Spleen (tissue), 11 donors: ENCODE data around the gene C10orf90. TPM values are rescaled to one million over a fixed set of nuclear protein-coding genes. Genes with fewer than 3 reads are reported as not detected.

ENCODE experiments used
- DNase-seq: peaks from one replicate; pipeline ENCODE4 v3.0.0-alpha.2; 2020
- H3K27ac ChIP-seq, 8 donors: fragments of 200-600 bp; sonication (generic) in 7 of 8; 1 replicate in 4 of 8; 2 replicates in 4 of 8; pipeline versions ENCODE4 v1.5.0 to v1.8.0; 2016 to 2021; ENCODE audit warnings: inconsistent platforms in 4 of 8, mild to moderate bottlenecking in 4 of 8, moderate library complexity in 1 of 8
- H3K27me3 ChIP-seq, 7 donors: fragments of 200-600 bp; sonication (generic) in 6 of 7; replicated peaks in 1 of 7; 1 replicate in 4 of 7; 2 replicates in 3 of 7; pipeline versions ENCODE4 v1.5.0 to v1.8.0; 2016 to 2021; ENCODE audit warnings: inconsistent platforms in 3 of 7, mild to moderate bottlenecking in 1 of 7
- H3K36me3 ChIP-seq, 6 donors: fragments of 200-600 bp; sonication (generic) in 5 of 6; 1 replicate in 4 of 6; 2 replicates in 2 of 6; pipeline versions ENCODE4 v1.5.0 to v1.8.0; 2016 to 2021; ENCODE audit warnings: inconsistent platforms in 2 of 6
- H3K4me1 ChIP-seq, 6 donors: fragments of 200-600 bp; sonication (generic) in 5 of 6; 1 replicate in 3 of 6; 2 replicates in 3 of 6; pipeline versions ENCODE4 v1.5.0 to v1.8.0; 2016 to 2021; ENCODE audit warnings: inconsistent platforms in 3 of 6
- H3K4me3 ChIP-seq, 8 donors: fragments of 200-600 bp; sonication (generic) in 7 of 8; 1 replicate in 4 of 8; 2 replicates in 4 of 8; pipeline versions ENCODE4 v1.5.0 to v1.8.0; 2016 to 2021; ENCODE audit warnings: inconsistent platforms in 4 of 8, mild to moderate bottlenecking in 4 of 8, moderate library complexity in 2 of 8
- H3K9me3 ChIP-seq, 8 donors: fragments of 200-600 bp; sonication (generic) in 7 of 8; 1 replicate in 4 of 8; 2 replicates in 4 of 8; pipeline versions ENCODE4 v1.5.0 to v1.8.0; 2016 to 2021; ENCODE audit warnings: inconsistent platforms in 4 of 8
- CTCF ChIP-seq, 11 experiments: fragments of 200-600 bp in 7 of 11; fragments of 450-650 bp in 4 of 11; sonication (generic) in 4 of 11; IDR thresholded peaks in 8 of 11; conservative IDR thresholded peaks in 3 of 11; 1 replicate in 7 of 11; 2 replicates in 4 of 11; pipeline versions ENCODE4 v1.4.0 to v1.8.0; 2016 to 2021; ENCODE audit warnings: antibody characterized with exemption in 11 of 11, inconsistent platforms in 4 of 11, mild to moderate bottlenecking in 1 of 11
- POLR2A ChIP-seq, 3 donors: fragments of 450-650 bp; IDR thresholded peaks; one replicate each; pipeline ENCODE4 v1.5.1; 2017; ENCODE audit warnings: antibody characterized with exemption in 3 of 3, mild to moderate bottlenecking in 1 of 3
- POLR2AphosphoS5 ChIP-seq, 3 donors: sonication (generic); formaldehyde crosslinking; IDR thresholded peaks; one replicate each; pipeline ENCODE4 v1.5.1; 2017; ENCODE audit warnings: antibody characterized with exemption in 3 of 3
- WGBS, 5 donors: extraction: QIAGEN DNeasy Blood & Tissue Kit in 3 of 5; methylation state at CpG; one replicate each; pipeline versions ENCODE4 v1.1.5 to v1.1.7; 2013 to 2018; 5-methylcytosine and 5-hydroxymethylcytosine counted together
- intact Hi-C: fragments of 100-400 bp; cut with DNase I; formaldehyde crosslinking; loops from one replicate; pipeline ENCODE4 v1.15.0; 2023; ENCODE audit warnings: low total_unique reads
- polyA plus RNA-seq, 3 donors: library from polyadenylated mRNA; stranded (reverse); fragments of 200-250 nt; gene quantifications; one replicate each; pipeline ENCODE4 v1.2.1, GENCODE V29; 2013
- total RNA-seq, 7 donors: library from RNA; depleted of rRNA in 3 of 7; stranded (reverse); fragments of >200 nt in 3 of 7; fragmentation: NEBNext Ultra II Directional in 4 of 7; extraction: Animal tissue kit (Norgen Biotek cat#: 25700) in 4 of 7; gene quantifications; one replicate each; pipeline versions ENCODE4 v1.1.0 to v1.2.1, GENCODE V29; 2016 to 2021
- donor health status: healthy with polysubstance abuse.
- donor health status: DM: no; HTN: no; CAD: no; lungs with moderate emphysema.
- donor health status: DM: no; HTN: no; CAD: no.
- donor health status: Bipolar disorder and iron deficiency.
- donor health status: healthy.
- donor health status: DM: no; HTN: no; CAD: no.
- donor health status: DM: yes; HTN: yes; CAD: no.

Gene C10orf90
- total and polyA plus RNA-seq, 10 donors: 0.05 to 0.06 TPM; not detected in 8

- no peaks in the 10 kb centered on the region for H3K36me3 ChIP-seq
- whole genome bisulfite sequencing, 5 donors: 73 to 84% (median 84%) methylated on average over 3 of the region's 3 CpGs
- DNase-seq: no peak
- no peaks in the 10 kb centered on the region for H3K9me3 ChIP-seq
- no peaks in the 10 kb centered on the region for H3K4me1 ChIP-seq
- TF ChIP-seq CTCF (IDR thresholded peaks at IDR 0.05 in 8 of 11, conservative IDR thresholded peaks at IDR 0.05 in 3 of 11) (no peak), POLR2AphosphoS5 (IDR thresholded peaks at IDR 0.05) (no peak), POLR2A (IDR thresholded peaks at IDR 0.05) (no peak)
- H3K27ac ChIP-seq: no peak overlapping the region
- intact Hi-C loops: no loop called here
- peaks cover 0 to 6% (median 0%) of the 10 kb centered on the region in 7 donors for H3K27me3 ChIP-seq
- H3K4me3 ChIP-seq: no peak overlapping the region
Measured at GRCh38 chr10:126596472-126597016, 73.9 kb downstream of the C10orf90 start.

- no peaks in the 10 kb centered on the region for H3K4me1 ChIP-seq
- no peaks in the 10 kb centered on the region for H3K9me3 ChIP-seq
- no peak for DNase-seq
- no peak overlapping the region for H3K27ac ChIP-seq
- peaks cover 0 to 6% (median 0%) of the 10 kb centered on the region in 7 donors for H3K27me3 ChIP-seq
- no peak for TF ChIP-seq CTCF (IDR thresholded peaks at IDR 0.05 in 8 of 11, conservative IDR thresholded peaks at IDR 0.05 in 3 of 11)
- TF ChIP-seq POLR2A (IDR thresholded peaks at IDR 0.05): no peak
- TF ChIP-seq POLR2AphosphoS5 (IDR thresholded peaks at IDR 0.05): no peak
- no peak overlapping the region for H3K4me3 ChIP-seq
- H3K36me3 ChIP-seq: no peaks in the 10 kb centered on the region
- 46 to 55% (median 48%) methylated on average over 2 of the region's 2 CpGs for WGBS, 5 donors
- intact Hi-C loops: no loop called here
Measured at GRCh38 chr10:126595160-126595559, 75.3 kb downstream of the C10orf90 start.

- H3K36me3 ChIP-seq: no peaks in the 10 kb centered on the region
- H3K27ac ChIP-seq: no peak overlapping the region
- intact Hi-C loops: no loop called here
- no peak overlapping the region for H3K4me3 ChIP-seq
- no peaks in the 10 kb centered on the region for H3K27me3 ChIP-seq
- DNase-seq: no peak
- WGBS, 5 donors: 72 to 91% (median 76%) methylated on average over 4 of the region's 4 CpGs
- no peaks in the 10 kb centered on the region for H3K4me1 ChIP-seq
- H3K9me3 ChIP-seq: no peaks in the 10 kb centered on the region
- no peak for TF ChIP-seq CTCF (IDR thresholded peaks at IDR 0.05 in 8 of 11, conservative IDR thresholded peaks at IDR 0.05 in 3 of 11)
- TF ChIP-seq POLR2A (IDR thresholded peaks at IDR 0.05): no peak
- no peak for TF ChIP-seq POLR2AphosphoS5 (IDR thresholded peaks at IDR 0.05)
Measured at GRCh38 chr10:126593968-126594701, 76.4 kb downstream of the C10orf90 start.

- H3K4me3 ChIP-seq: no peak overlapping the region
- no peak for DNase-seq
- TF ChIP-seq POLR2A (IDR thresholded peaks at IDR 0.05): no peak
- no peak for TF ChIP-seq POLR2AphosphoS5 (IDR thresholded peaks at IDR 0.05)
- no peak for TF ChIP-seq CTCF (IDR thresholded peaks at IDR 0.05 in 8 of 11, conservative IDR thresholded peaks at IDR 0.05 in 3 of 11)
- H3K27ac ChIP-seq: no peak overlapping the region
- H3K9me3 ChIP-seq: no peaks in the 10 kb centered on the region
- WGBS, 5 donors: 88 to 94% (median 90%) methylated on average over 3 of the region's 3 CpGs
- intact Hi-C loops: no loop called here
- H3K27me3 ChIP-seq: peaks cover 0 to 11% (median 0%) of the 10 kb centered on the region in 7 donors
- H3K4me1 ChIP-seq: no peaks in the 10 kb centered on the region
- no peaks in the 10 kb centered on the region for H3K36me3 ChIP-seq
Measured at GRCh38 chr10:126592901-126593300, 77.6 kb downstream of the C10orf90 start.
